ENCODE results near the gene KLHL26. TPM values are rescaled to one million over a fixed set of nuclear protein-coding genes. Genes with fewer than 3 reads are reported as not detected.

KLHL26 gene
- total RNA-seq, 2 donors from 2014 or later: 11.6 to 18.3 TPM

- H3K27ac Mint-ChIP-seq: no peak overlapping the region
- H3K27me3 Mint-ChIP-seq: no peaks in the 10 kb centered on the region
- H3K36me3 Mint-ChIP-seq: no peaks in the 10 kb centered on the region
- H3K4me1 Mint-ChIP-seq (ENCODE audit: low read depth in 2 of 2): peaks cover 10 to 22% of the 10 kb centered on the region in 2 donors
- no peak overlapping the region for H3K4me3 Mint-ChIP-seq
- ATAC-seq (no peak), DNase-seq (ENCODE audit: low spot score) (no peak)
- no peaks in the 10 kb centered on the region for H3K9me3 Mint-ChIP-seq
These were observed 61.7 kb downstream of the KLHL26 start for GRCh38 chr19:18698321-18699167.

- H3K36me3 Mint-ChIP-seq: no peaks in the 10 kb centered on the region
- no peak for ATAC-seq
- peak overlapping the region; percentile 72 for H3K4me3 Mint-ChIP-seq
- no peak for DNase-seq (ENCODE audit: low spot score)
- H3K27me3 Mint-ChIP-seq: no peaks in the 10 kb centered on the region
- peaks cover 10 to 21% of the 10 kb centered on the region in 2 donors for H3K4me1 Mint-ChIP-seq (ENCODE audit: low read depth in 2 of 2)
- H3K27ac Mint-ChIP-seq: peak overlapping the region in 1 of 2 donors; percentile 17
- no peaks in the 10 kb centered on the region for H3K9me3 Mint-ChIP-seq
These were observed 62.7 kb downstream of the KLHL26 start for GRCh38 chr19:18699403-18700054.

- H3K4me1 Mint-ChIP-seq (ENCODE audit: low read depth in 2 of 2): peaks cover 10 to 18% of the 10 kb centered on the region in 2 donors
- DNase-seq (ENCODE audit: low spot score): peak; percentile 83
- H3K36me3 Mint-ChIP-seq: no peaks in the 10 kb centered on the region
These were observed 63.8 kb downstream of the KLHL26 start for GRCh38 chr19:18700501-18701249.

GRCh38 chr19:18701250-18701608 is 64.4 kb downstream of the KLHL26 start:
- Mint-ChIP-seq H3K36me3 (no peaks in the 10 kb centered on the region), H3K4me1 (ENCODE audit: low read depth in 2 of 2) (peaks cover 10 to 13% of the 10 kb centered on the region in 2 donors), H3K27ac (no peak overlapping the region), H3K27me3 (no peaks in the 10 kb centered on the region), H3K9me3 (no peaks in the 10 kb centered on the region), H3K4me3 (peak overlapping the region; percentile 72)
- peak in 1 of 2 donors; percentile 2 for ATAC-seq
- DNase-seq (ENCODE audit: low spot score): no peak

More at GRCh38 chr19:18700501-18701249, 63.8 kb downstream of the KLHL26 start:
- Mint-ChIP-seq H3K27me3 (no peaks in the 10 kb centered on the region), H3K27ac (no peak overlapping the region), H3K9me3 (no peaks in the 10 kb centered on the region), H3K4me3 (peak overlapping the region; percentile 72)
- ATAC-seq: peak; percentile 93 to 95

- ATAC-seq (no peak), DNase-seq (ENCODE audit: low spot score) (no peak)
- Mint-ChIP-seq H3K27me3 (no peaks in the 10 kb centered on the region), H3K4me1 (ENCODE audit: low read depth in 2 of 2) (peaks cover 10 to 29% of the 10 kb centered on the region in 2 donors), H3K27ac (no peak overlapping the region), H3K36me3 (no peaks in the 10 kb centered on the region), H3K9me3 (no peaks in the 10 kb centered on the region), H3K4me3 (no peak overlapping the region)
These were observed 67.2 kb downstream of the KLHL26 start for GRCh38 chr19:18704054-18704453.

GRCh38 chr19:18704971-18705370 is 68.1 kb downstream of the KLHL26 start:
- peaks cover 3 to 25% of the 10 kb centered on the region in 2 donors for H3K4me1 Mint-ChIP-seq (ENCODE audit: low read depth in 2 of 2)

GRCh38 chr19:18708452-18709231 is 71.8 kb downstream of the KLHL26 start:
- Mint-ChIP-seq H3K4me1 (ENCODE audit: low read depth in 2 of 2) (peaks cover 8 to 31% of the 10 kb centered on the region in 2 donors), H3K36me3 (no peaks in the 10 kb centered on the region), H3K4me3 (no peak overlapping the region), H3K27me3 (no peaks in the 10 kb centered on the region), H3K9me3 (no peaks in the 10 kb centered on the region), H3K27ac (no peak overlapping the region)
- DNase-seq (ENCODE audit: low spot score) (no peak), ATAC-seq (peak in 1 of 2 donors; percentile 24)

More at GRCh38 chr19:18704971-18705370, 68.1 kb downstream of the KLHL26 start:
- DNase-seq (ENCODE audit: low spot score) (no peak), ATAC-seq (no peak)
- H3K27me3 Mint-ChIP-seq: no peaks in the 10 kb centered on the region
- H3K36me3 Mint-ChIP-seq: no peaks in the 10 kb centered on the region
- H3K4me3 Mint-ChIP-seq: no peak overlapping the region
- H3K27ac Mint-ChIP-seq: no peak overlapping the region
- H3K9me3 Mint-ChIP-seq: no peaks in the 10 kb centered on the region

- no peaks in the 10 kb centered on the region for H3K27me3 Mint-ChIP-seq
- no peak for DNase-seq (ENCODE audit: low spot score)
- peaks cover 8 to 35% of the 10 kb centered on the region in 2 donors for H3K4me1 Mint-ChIP-seq (ENCODE audit: low read depth in 2 of 2)
- no peak overlapping the region for H3K27ac Mint-ChIP-seq
- H3K9me3 Mint-ChIP-seq: no peaks in the 10 kb centered on the region
- no peaks in the 10 kb centered on the region for H3K36me3 Mint-ChIP-seq
- H3K4me3 Mint-ChIP-seq: no peak overlapping the region
- no peak for ATAC-seq
These were observed 72.7 kb downstream of the KLHL26 start for GRCh38 chr19:18709546-18709945.

GRCh38 chr19:18710186-18710585 is 73.4 kb downstream of the KLHL26 start:
- no peak for DNase-seq (ENCODE audit: low spot score)
- no peaks in the 10 kb centered on the region for H3K36me3 Mint-ChIP-seq
- no peak overlapping the region for H3K4me3 Mint-ChIP-seq
- no peak overlapping the region for H3K27ac Mint-ChIP-seq
- no peaks in the 10 kb centered on the region for H3K9me3 Mint-ChIP-seq
- ATAC-seq: no peak
- no peaks in the 10 kb centered on the region for H3K27me3 Mint-ChIP-seq
- H3K4me1 Mint-ChIP-seq (ENCODE audit: low read depth in 2 of 2): peaks cover 8 to 36% of the 10 kb centered on the region in 2 donors

- no peak for ATAC-seq
- Mint-ChIP-seq H3K36me3 (no peaks in the 10 kb centered on the region), H3K4me1 (ENCODE audit: low read depth in 2 of 2) (peaks cover 8 to 42% of the 10 kb centered on the region in 2 donors), H3K9me3 (no peaks in the 10 kb centered on the region), H3K27me3 (no peaks in the 10 kb centered on the region), H3K4me3 (no peak overlapping the region), H3K27ac (no peak overlapping the region)
- no peak for DNase-seq (ENCODE audit: low spot score)
These were observed 74.3 kb downstream of the KLHL26 start for GRCh38 chr19:18710996-18711751.

GRCh38 chr19:18711893-18712292 is 75.1 kb downstream of the KLHL26 start:
- ATAC-seq (no peak), DNase-seq (ENCODE audit: low spot score) (no peak)
- H3K4me1 Mint-ChIP-seq (ENCODE audit: low read depth in 2 of 2): peaks cover 8 to 41% of the 10 kb centered on the region in 2 donors
- H3K27me3 Mint-ChIP-seq: no peaks in the 10 kb centered on the region
- no peak overlapping the region for H3K27ac Mint-ChIP-seq
- H3K36me3 Mint-ChIP-seq: no peaks in the 10 kb centered on the region
- H3K9me3 Mint-ChIP-seq: no peaks in the 10 kb centered on the region
- H3K4me3 Mint-ChIP-seq: no peak overlapping the region

- Mint-ChIP-seq H3K27ac (no peak overlapping the region), H3K4me1 (ENCODE audit: low read depth in 2 of 2) (peaks cover 8 to 36% of the 10 kb centered on the region in 2 donors), H3K9me3 (no peaks in the 10 kb centered on the region), H3K27me3 (no peaks in the 10 kb centered on the region), H3K4me3 (no peak overlapping the region), H3K36me3 (no peaks in the 10 kb centered on the region)
- no peak for DNase-seq (ENCODE audit: low spot score)
- ATAC-seq: no peak
These were observed 76.2 kb downstream of the KLHL26 start for GRCh38 chr19:18712981-18713380.
